HepG2 (cell line): ENCODE measurements around the gene LYPD6. TPM values are rescaled to one million over a fixed set of nuclear protein-coding genes. Genes with fewer than 3 reads are reported as not detected.

Experiments
- ATAC-seq: fragments of 200-7000 bp; cut with Tn5 transposase; 3 replicates; pipeline ENCODE4 v1.9.1; 2020; ENCODE audit warnings: mild to moderate bottlenecking, moderate library complexity
- BruUV-seq: library from RNA; stranded (reverse); fragments of 400-500 nt; replicated peaks from 2 replicates; lab custom pipeline; 2021; lab: Mats Ljungman, UMichigan
- CTCF ChIA-PET: fragments of 300-600 bp; formaldehyde crosslinking; extraction: SDS; loops from one replicate; lab custom pipeline; 2021; ENCODE audit warnings: low total read pairs, inconsistent platforms, low intra/inter-chr PET ratio; lab: Yijun Ruan, JAX
- POLR2A ChIA-PET: fragments of 350-600 bp; sonication (Branson Sonifier 250); formaldehyde crosslinking; loops from one replicate; lab custom pipeline; 2020; ENCODE audit warnings: antibody characterized with exemption, inconsistent platforms; lab: Yijun Ruan, JAX
- DNase-seq: peaks from one replicate; pipeline ENCODE4 v3.0.0-alpha.2; 2015; ENCODE audit warnings: low spot score
- FAIRE-seq: peaks from 3 replicates; lab custom pipeline; 2011; peaks lifted over from hg19 to GRCh38; lab: Jason Lieb, UNC
- H2AFZ ChIP-seq: one replicate; pipeline ENCODE4 v1.6.1; 2011; ENCODE audit warnings: low read length, inconsistent platforms
- H3K27ac ChIP-seq: fragments of 300-600 bp; 3 replicates; pipeline ENCODE4 v1.8.0; 2011; ENCODE audit warnings: mixed run types, mild to moderate bottlenecking, mixed read lengths, low read length, inconsistent platforms; ENCODE audit not compliant: insufficient read depth; ENCODE audit errors: extremely low read length
- H3K27me3 ChIP-seq, 2 experiments: fragments of 200-600 bp in 1 of 2; 2 replicates in 1 of 2; 3 replicates in 1 of 2; pipeline versions ENCODE4 v1.6.0 to v1.8.0; 2011; ENCODE audit warnings: low read length in 2 of 2, mild to moderate bottlenecking in 2 of 2, moderate library complexity in 2 of 2, inconsistent platforms in 1 of 2; ENCODE audit not compliant: insufficient read depth in 2 of 2, control insufficient read depth in 1 of 2
- H3K36me3 ChIP-seq, 2 experiments: fragments of 200-600 bp in 1 of 2; replicated peaks in 1 of 2; 2 replicates in 1 of 2; 3 replicates in 1 of 2; pipeline versions ENCODE4 v1.5.1 to v1.8.0; 2011; ENCODE audit warnings: low read length in 2 of 2, inconsistent platforms in 1 of 2; ENCODE audit not compliant: insufficient read depth in 2 of 2, control insufficient read depth in 1 of 2
- H3K4me1 ChIP-seq: 2 replicates; pipeline ENCODE4 v1.5.1; 2012; ENCODE audit warnings: low read length, inconsistent platforms; ENCODE audit not compliant: insufficient read depth
- H3K4me2 ChIP-seq: 2 replicates; pipeline ENCODE4 v1.6.0; 2011; ENCODE audit warnings: low read depth, low read length, inconsistent platforms
- H3K4me3 ChIP-seq, 3 experiments: fragments of 200-600 bp in 1 of 3; sonication (generic), shearing (Covaris generic) in 1 of 3; replicated peaks in 1 of 3; 2 replicates each; pipeline ENCODE4 v1.5.1; 2011 to 2016; ENCODE audit warnings: low read length in 3 of 3, inconsistent platforms in 2 of 3, low read depth in 2 of 3, mild to moderate bottlenecking in 2 of 3, control low read depth in 1 of 3, mixed read lengths in 1 of 3; ENCODE audit not compliant: insufficient read depth in 1 of 3
- H3K79me2 ChIP-seq: one replicate; pipeline ENCODE4 v1.6.1; 2011; ENCODE audit warnings: low read length, inconsistent platforms; ENCODE audit not compliant: insufficient read depth
- H3K9ac ChIP-seq: 2 replicates; pipeline ENCODE4 v1.6.0; 2011; ENCODE audit warnings: mild to moderate bottlenecking, low read depth, low read length, inconsistent platforms; ENCODE audit not compliant: insufficient read depth
- H3K9me3 ChIP-seq: 2 replicates; pipeline ENCODE4 v1.5.1; 2012; ENCODE audit warnings: mild to moderate bottlenecking, low read length
- H4K20me1 ChIP-seq: 2 replicates; pipeline ENCODE4 v1.6.0; 2011; ENCODE audit warnings: inconsistent platforms, mild to moderate bottlenecking, low read length, moderate library complexity; ENCODE audit not compliant: insufficient read depth
- BRD4 ChIP-seq: sonication (generic); formaldehyde crosslinking; IDR thresholded peaks from 2 replicates; pipeline ENCODE4 v1.4.0; 2020; ENCODE audit warnings: missing genetic modification reagents
- CREM ChIP-seq, 2 experiments: sonication (generic) in 1 of 2; formaldehyde crosslinking in 1 of 2; IDR thresholded peaks; 2 replicates each; pipeline versions ENCODE4 v1.4.0 to v1.6.1; 2016 to 2020; ENCODE audit warnings: antibody characterized with exemption in 1 of 2, mild to moderate bottlenecking in 1 of 2, missing genetic modification reagents in 1 of 2
- DMAP1 ChIP-seq: IDR thresholded peaks from 2 replicates; pipeline ENCODE4 v1.6.1; 2016
- GTF2F1 ChIP-seq: fragments of 150-350 bp; IDR thresholded peaks from 2 replicates; pipeline ENCODE4 v1.6.1; 2014; ENCODE audit warnings: low read length
- NCOA2 ChIP-seq: sonication (generic); formaldehyde crosslinking; IDR thresholded peaks from 2 replicates; pipeline ENCODE4 v1.8.0; 2022; ENCODE audit warnings: inconsistent platforms
- PITX1 ChIP-seq: sonication (generic); formaldehyde crosslinking; IDR thresholded peaks from 2 replicates; pipeline ENCODE4 v1.5.1; 2020; ENCODE audit warnings: mild to moderate bottlenecking, missing genetic modification reagents
- PLSCR1 ChIP-seq: sonication (generic); formaldehyde crosslinking; IDR thresholded peaks from 2 replicates; pipeline ENCODE4 v1.5.0; 2020; ENCODE audit warnings: missing genetic modification reagents, mild to moderate bottlenecking, borderline replicate concordance
- ZIK1 ChIP-seq: sonication (generic); formaldehyde crosslinking; IDR thresholded peaks from 2 replicates; pipeline ENCODE4 v1.5.0; 2020; ENCODE audit warnings: mild to moderate bottlenecking, low read depth, missing genetic modification reagents, borderline replicate concordance
- ZNF326 ChIP-seq: sonication (generic); formaldehyde crosslinking; IDR thresholded peaks from 2 replicates; pipeline ENCODE4 v1.4.0; 2020; ENCODE audit warnings: missing genetic modification reagents, borderline replicate concordance
- ZNF543 ChIP-seq: sonication (generic); formaldehyde crosslinking; IDR thresholded peaks from 2 replicates; pipeline ENCODE4 v1.4.0; 2020; ENCODE audit warnings: mild to moderate bottlenecking, missing genetic modification reagents
- WGBS: methylation state at CpG from one replicate; pipeline ENCODE4 v1.1.6; 2017; ENCODE audit warnings: low lambda C conversion rate; 5-methylcytosine and 5-hydroxymethylcytosine counted together
- in situ Hi-C: cut with HindIII; loops from 2 replicates; pipeline ENCODE4 v1.10.0; 2017; ENCODE audit warnings: low pct_unique_long_range_greater_than_20kb; ENCODE audit not compliant: extremely low pct_ligation_motif_present
- intact Hi-C: fragments of 100-400 bp; cut with micrococcal nuclease; formaldehyde crosslinking; loops from one replicate; pipeline ENCODE4 v1.10.0; 2022; ENCODE audit not compliant: unreplicated experiment
- polyA plus RNA-seq, 8 experiments: library from polyadenylated mRNA; depleted of rRNA in 3 of 8; stranded (reverse) in 7 of 8; unstranded in 1 of 8; fragments of >200 nt; fragmentation: Illumina TruSeq in 4 of 8; extraction: Trizol in 4 of 8; gene quantifications; 2 replicates each; pipeline versions ENCODE4 v1.2.1 to v1.2.3, GENCODE V29; 2011 to 2016; ENCODE audit warnings: low read depth in 4 of 8, missing spikeins in 1 of 8, mixed read lengths in 1 of 8; ENCODE audit not compliant: insufficient read depth in 1 of 8
- total RNA-seq, 5 experiments: library from RNA; depleted of rRNA; stranded (reverse); fragments of >200 nt; fragmentation: Illumina TruSeq; extraction: Trizol; gene quantifications; 2 replicates each; pipeline ENCODE4 v1.2.3, GENCODE V29; 2016; ENCODE audit warnings: low read depth in 1 of 5
- TF ChIP-seq, protein P1 (sequence below): sonication (generic); formaldehyde crosslinking; IDR thresholded peaks from 2 replicates; pipeline ENCODE4 v1.8.1; 2023; ENCODE audit warnings: mild to moderate bottlenecking, inconsistent platforms, moderate library complexity, missing genetic modification reagents, borderline replicate concordance

LYPD6 gene
- total and polyA plus RNA-seq, 2 of the 13 experiments (the other 11 are each of a cell fraction or from before 2014, with no cell fraction given), result 0.01 to 0.07 TPM

DNA sequence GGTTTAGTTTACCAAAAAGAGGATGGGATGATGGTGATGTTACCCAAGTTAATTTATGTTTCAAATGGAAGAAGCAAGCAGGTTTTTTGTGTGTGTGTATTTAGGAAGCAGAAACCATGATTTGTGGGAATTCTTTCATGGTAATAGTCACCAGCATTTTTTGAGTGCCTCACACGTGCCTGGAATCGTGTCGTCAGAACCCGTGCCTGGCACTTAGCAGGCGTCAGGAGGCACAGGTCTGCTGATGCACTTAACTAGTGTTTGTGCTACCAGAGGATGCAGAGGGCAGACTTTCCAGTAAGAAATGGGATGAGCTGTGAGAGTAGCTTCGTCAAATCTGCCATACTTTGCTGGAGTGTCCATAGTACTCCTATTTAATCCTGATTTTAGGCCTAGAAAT, 41.1 kb downstream of the LYPD6 start:
- H3K9me3 ChIP-seq, result no peaks in the 10 kb centered on the region
- no peaks in the 10 kb centered on the region for H3K27me3 ChIP-seq
- H3K36me3 ChIP-seq, result no peaks in the 10 kb centered on the region
- ChIA-PET POLR2A (no interaction called here), CTCF (no interaction called here)
- TF ChIP-seq PITX1 (no peak), BRD4 (CRISPR knock-in tag) (no peak), CREM (IDR thresholded peaks at IDR 0.05) (no peak), CREM (CRISPR knock-in tag; IDR thresholded peaks at IDR 0.05) (no peak), NCOA2 (no peak), GTF2F1 (no peak), ZNF543 (CRISPR knock-in tag) (no peak), ZNF326 (CRISPR knock-in tag) (no peak), DMAP1 (no peak), ZIK1 (CRISPR knock-in tag) (no peak), PLSCR1 (CRISPR knock-in tag) (no peak)
- TF ChIP-seq, protein P1, sequence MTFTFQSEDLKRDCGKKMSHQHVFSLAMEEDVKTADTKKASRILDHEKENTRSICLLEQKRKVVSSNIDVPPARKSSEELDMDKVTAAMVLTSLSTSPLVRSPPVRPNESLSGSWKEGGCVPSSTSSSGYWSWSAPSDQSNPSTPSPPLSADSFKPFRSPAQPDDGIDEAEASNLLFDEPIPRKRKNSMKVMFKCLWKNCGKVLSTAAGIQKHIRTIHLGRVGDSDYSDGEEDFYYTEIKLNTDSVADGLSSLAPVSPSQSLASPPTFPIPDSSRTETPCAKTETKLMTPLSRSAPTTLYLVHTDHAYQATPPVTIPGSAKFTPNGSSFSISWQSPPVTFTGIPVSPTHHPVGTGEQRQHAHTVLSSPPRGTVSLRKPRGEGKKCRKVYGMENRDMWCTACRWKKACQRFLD (CRISPR knock-in tag), result no peak
- intact Hi-C loops (no loop called here), in situ Hi-C loops (no loop called here)
- 43% methylated on average over 6 of the region's 6 CpGs for WGBS
- H3K9ac ChIP-seq, result no peak overlapping the region
- DNase-seq, result no peak
- H3K79me2 ChIP-seq, result no peaks in the 10 kb centered on the region
- H3K27ac ChIP-seq, result no peak overlapping the region
- no peak for FAIRE-seq
- BruUV-seq, result no TSS peak
- H4K20me1 ChIP-seq, result no peaks in the 10 kb centered on the region
- H3K4me1 ChIP-seq, result no peaks in the 10 kb centered on the region
- H3K4me3 ChIP-seq, result no peak overlapping the region
- ATAC-seq, result no peak
- no peak overlapping the region for H3K4me2 ChIP-seq
- H2AFZ ChIP-seq, result no peak overlapping the region
